Activated naive CD8-positive, alpha-beta T cell treated with anti-CD3 and anti-CD28 coated beads for 36 hours (primary cell): Measurements from ENCODE around the gene KLF4. TPM values are rescaled to one million over a fixed set of nuclear protein-coding genes. Genes with fewer than 3 reads are reported as not detected.
"Not testable (repeated sequence)": the region's sequence is repeated elsewhere in the genome, so short reads cannot be mapped to it uniquely, and the experiment has no call there.

ENCODE experiments used
- DNase-seq: peaks from one replicate; pipeline ENCODE4 v3.0.0; 2021
- H3K27ac Mint-ChIP-seq: one replicate; pipeline ENCODE4 v1.8.0; 2022; ENCODE audit warnings: mild to moderate bottlenecking, moderate library complexity, mixed read lengths
- H3K27me3 Mint-ChIP-seq: one replicate; pipeline ENCODE4 v1.8.0; 2022; ENCODE audit warnings: mild to moderate bottlenecking, mixed read lengths
- H3K36me3 Mint-ChIP-seq: one replicate; pipeline ENCODE4 v1.8.0; 2021; ENCODE audit warnings: mild to moderate bottlenecking, mixed read lengths
- H3K4me1 Mint-ChIP-seq: one replicate; pipeline ENCODE4 v1.8.0; 2021; ENCODE audit warnings: mixed read lengths
- H3K4me3 Mint-ChIP-seq: one replicate; pipeline ENCODE4 v1.8.0; 2022; ENCODE audit warnings: mild to moderate bottlenecking, moderate library complexity, mixed read lengths
- H3K9me3 Mint-ChIP-seq: one replicate; pipeline ENCODE4 v1.8.0; 2022; ENCODE audit warnings: mixed read lengths
- total RNA-seq, 2 experiments: library from RNA; stranded (reverse); gene quantifications; one replicate each; pipeline ENCODE4 v1.2.3, GENCODE V29; 2021

The KLF4 gene
- under 1 TPM; 0.50 to 0.62 TPM for total RNA-seq

DNA sequence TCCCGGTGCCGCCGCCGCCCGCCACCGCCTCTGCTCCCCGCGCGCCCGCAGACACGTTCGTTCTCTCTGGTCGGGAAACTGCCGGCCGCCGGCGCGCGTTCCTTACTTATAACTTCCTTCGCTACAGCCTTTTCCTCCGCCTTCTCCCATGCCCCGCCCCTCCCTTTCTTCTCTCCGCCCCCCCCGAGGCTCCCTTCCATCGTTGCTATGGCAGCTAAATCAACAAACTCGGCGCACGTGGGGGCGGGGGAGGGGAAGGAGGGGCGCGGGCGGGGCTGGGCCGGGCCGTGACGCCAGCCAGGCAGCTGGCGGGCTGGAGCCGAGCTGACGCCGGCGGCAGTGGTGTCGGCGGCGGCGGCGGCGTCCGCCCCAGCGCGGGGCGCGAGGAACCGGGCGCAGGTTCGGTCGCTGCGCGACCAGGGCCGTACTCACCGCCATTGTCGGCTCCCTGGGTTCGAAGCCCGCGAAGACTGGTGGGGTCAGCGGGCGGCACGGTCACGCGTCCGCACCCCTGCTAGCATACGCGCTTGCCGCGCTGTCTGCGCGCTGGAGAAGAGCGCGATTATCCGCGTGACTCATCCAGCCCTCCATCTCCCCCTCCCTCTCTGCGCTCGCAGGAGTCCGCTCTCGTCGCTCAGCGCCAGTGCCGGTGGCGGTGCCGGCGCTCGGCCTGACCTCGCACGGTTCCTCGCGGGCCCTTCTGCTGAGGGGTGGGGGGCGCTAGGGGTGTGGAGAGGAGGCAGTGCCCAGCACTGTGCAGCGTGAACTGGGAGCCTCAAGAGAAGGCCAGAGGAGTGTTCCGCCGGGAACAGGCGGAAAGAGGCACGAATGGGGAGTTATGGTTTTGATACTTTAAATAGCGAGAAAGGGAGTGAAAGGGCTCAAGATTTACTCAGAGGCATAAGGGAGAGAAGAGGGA lies at the start of gene KLF4:
TSS of gene KLF4 (minus strand) at position 83 of the 919 bp plus-strand sequence. CDS start 597 bp downstream, outside the sequence.
- Mint-ChIP-seq H3K36me3 (no peaks in the 10 kb centered on the region), H3K27me3 (peaks cover 76% of the 10 kb centered on the region), H3K27ac (no peak within 1 kb of the TSS), H3K9me3 (no peaks in the 10 kb centered on the region), H3K4me3 (peak within 1 kb of the TSS; percentile 60), H3K4me1 (peaks cover 12% of the 10 kb centered on the region)
- peak; percentile 71 for DNase-seq

DNA sequence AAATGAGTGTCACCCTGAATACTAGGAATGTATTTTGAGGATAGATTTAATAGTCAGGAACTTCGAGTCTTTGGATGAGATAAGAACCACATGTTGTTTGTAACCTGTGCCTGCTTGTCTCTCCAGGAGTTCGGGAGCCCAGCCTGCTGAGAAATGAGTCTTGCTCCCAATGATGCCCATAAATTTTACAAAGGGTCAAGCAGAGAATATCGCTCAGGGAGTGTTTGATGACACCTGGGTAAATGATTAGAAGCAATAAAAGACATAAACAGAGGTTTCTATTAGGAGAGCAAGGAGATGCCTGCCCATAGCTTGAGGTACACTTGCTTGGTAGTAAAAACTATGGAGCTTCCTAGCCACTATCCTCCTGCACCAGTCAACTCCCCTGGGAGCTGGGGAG lies 46.9 kb upstream of the KLF4 start:
- Mint-ChIP-seq H3K4me1 (no peaks in the 10 kb centered on the region), H3K27ac (no peak overlapping the region), H3K27me3 (no peaks in the 10 kb centered on the region), H3K9me3 (no peaks in the 10 kb centered on the region), H3K36me3 (no peaks in the 10 kb centered on the region), H3K4me3 (no peak overlapping the region)
- DNase-seq: no peak

DNA sequence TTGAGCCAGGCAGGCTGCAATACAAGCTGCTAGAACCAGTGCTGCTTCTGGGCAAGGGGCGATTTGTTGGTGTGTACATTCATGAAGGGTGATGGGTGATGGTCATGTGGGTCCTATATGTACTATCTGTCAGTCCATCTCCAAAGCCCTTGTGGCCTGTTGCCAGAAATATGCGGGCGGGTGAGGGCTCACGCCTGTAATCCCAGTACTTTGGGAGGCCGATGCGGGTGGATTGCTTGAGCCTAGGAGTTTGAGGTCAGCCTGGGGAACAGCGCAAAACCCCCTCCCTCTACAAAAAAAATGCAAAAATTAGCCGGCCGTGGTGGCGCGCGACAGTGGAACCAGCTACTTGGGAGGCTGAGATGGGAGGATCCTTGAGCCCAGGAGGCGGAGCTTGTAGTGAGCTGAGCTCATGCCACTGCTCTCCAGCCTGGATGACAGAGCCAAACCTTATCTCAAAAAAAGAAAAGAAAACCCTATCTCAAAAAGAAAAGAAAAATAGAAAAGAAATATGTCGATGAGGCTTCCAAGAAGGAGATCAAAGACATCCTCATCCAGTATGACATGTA lies 45.0 kb upstream of the KLF4 start:
- no peak overlapping the region for H3K4me3 Mint-ChIP-seq
- H3K4me1 Mint-ChIP-seq: no peaks in the 10 kb centered on the region
- H3K9me3 Mint-ChIP-seq: no peaks in the 10 kb centered on the region
- H3K36me3 Mint-ChIP-seq: no peaks in the 10 kb centered on the region
- no peak overlapping the region for H3K27ac Mint-ChIP-seq
- no peak for DNase-seq
- no peaks in the 10 kb centered on the region for H3K27me3 Mint-ChIP-seq

DNA sequence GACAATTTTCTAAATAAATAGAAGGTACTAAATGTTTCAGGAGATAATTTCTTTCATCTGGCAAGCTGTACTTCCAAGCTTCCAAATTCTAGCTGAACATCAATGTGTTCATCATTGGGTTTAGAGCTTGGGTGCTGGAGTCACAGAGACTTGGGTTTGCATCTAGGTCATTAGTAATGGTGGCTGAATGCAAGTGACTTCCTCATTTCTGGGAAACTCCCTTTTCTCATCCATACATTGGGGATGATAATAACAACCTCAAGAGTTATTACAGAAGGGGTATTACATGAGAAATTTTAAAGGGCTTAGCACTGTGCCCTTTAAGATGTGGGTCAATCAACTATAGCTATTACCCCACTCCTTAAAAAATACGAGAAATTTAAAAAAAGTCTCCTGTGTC lies 41.1 kb upstream of the KLF4 start:
- H3K27me3 Mint-ChIP-seq: no peaks in the 10 kb centered on the region
- DNase-seq: no peak
- no peaks in the 10 kb centered on the region for H3K9me3 Mint-ChIP-seq
- no peaks in the 10 kb centered on the region for H3K36me3 Mint-ChIP-seq
- no peak overlapping the region for H3K4me3 Mint-ChIP-seq
- no peaks in the 10 kb centered on the region for H3K4me1 Mint-ChIP-seq
- no peak overlapping the region for H3K27ac Mint-ChIP-seq

DNA sequence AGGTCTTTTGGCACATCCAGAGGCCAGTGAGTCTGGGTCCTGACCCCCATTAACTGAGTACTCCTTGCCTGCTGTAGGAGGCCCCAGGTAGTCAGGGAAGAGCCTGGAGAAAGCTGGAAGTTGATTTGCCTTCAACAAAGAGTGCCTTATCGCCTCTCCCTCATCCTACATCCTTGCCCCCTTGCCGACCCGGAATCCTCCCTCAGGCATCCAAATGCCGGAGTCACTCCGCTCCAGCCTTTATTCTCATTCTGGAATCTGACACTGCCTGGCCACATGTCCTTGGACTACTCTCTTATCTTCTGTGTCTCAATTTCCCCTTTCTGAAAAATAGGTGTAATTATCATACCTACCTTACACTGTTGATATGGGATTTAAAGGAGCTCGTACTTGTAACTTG lies 39.1 kb upstream of the KLF4 start:
- H3K27ac Mint-ChIP-seq: no peak overlapping the region
- no peaks in the 10 kb centered on the region for H3K4me1 Mint-ChIP-seq
- no peaks in the 10 kb centered on the region for H3K36me3 Mint-ChIP-seq
- no peak overlapping the region for H3K4me3 Mint-ChIP-seq
- no peaks in the 10 kb centered on the region for H3K27me3 Mint-ChIP-seq
- DNase-seq: no peak
- H3K9me3 Mint-ChIP-seq: no peaks in the 10 kb centered on the region

DNA sequence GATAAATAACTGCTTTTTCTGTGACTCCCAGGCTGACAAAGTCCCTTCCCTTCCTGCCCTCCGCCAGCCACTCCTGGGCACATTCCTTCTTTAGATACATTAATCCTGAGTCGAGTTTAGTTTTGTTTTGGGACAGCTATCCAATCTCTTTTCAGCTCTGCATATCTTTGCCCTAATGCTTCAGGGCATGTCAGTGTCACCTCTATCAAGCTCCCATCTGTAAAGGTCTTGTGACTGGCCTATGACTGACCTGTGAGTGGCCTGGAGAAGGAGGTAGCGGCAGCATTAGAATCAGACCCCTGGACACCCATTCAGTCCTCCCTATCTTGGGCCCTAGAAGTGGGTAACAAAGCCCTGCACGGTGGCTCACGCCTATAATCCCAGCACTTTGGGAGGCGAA lies 34.0 kb upstream of the KLF4 start:
- Mint-ChIP-seq H3K9me3 (no peaks in the 10 kb centered on the region), H3K4me1 (no peaks in the 10 kb centered on the region), H3K36me3 (no peaks in the 10 kb centered on the region), H3K27me3 (no peaks in the 10 kb centered on the region), H3K4me3 (no peak overlapping the region), H3K27ac (no peak overlapping the region)
- no peak for DNase-seq

DNA sequence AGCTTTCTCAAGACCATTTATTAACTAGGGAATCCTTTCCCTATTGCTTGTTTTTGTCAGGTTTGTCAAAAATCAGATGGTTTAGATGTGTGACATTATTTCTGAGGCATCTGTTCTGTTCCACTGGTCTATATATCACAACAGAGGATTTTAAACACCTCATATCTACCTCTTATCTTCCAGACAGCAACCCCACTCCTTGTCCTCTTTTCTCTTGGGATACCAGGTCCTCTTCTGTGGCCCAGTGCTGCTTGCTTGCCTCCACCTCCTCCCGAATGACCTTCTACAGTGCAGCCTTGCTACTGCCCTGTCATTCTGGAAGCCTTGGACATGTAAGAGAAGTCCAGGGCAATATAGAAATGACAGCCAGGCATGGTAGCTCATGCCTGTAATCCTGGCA lies 30.6 kb upstream of the KLF4 start:
- Mint-ChIP-seq H3K27ac (no peak overlapping the region), H3K36me3 (no peaks in the 10 kb centered on the region), H3K4me1 (no peaks in the 10 kb centered on the region), H3K9me3 (no peaks in the 10 kb centered on the region), H3K4me3 (no peak overlapping the region), H3K27me3 (peaks cover 5% of the 10 kb centered on the region)
- DNase-seq: no peak

DNA sequence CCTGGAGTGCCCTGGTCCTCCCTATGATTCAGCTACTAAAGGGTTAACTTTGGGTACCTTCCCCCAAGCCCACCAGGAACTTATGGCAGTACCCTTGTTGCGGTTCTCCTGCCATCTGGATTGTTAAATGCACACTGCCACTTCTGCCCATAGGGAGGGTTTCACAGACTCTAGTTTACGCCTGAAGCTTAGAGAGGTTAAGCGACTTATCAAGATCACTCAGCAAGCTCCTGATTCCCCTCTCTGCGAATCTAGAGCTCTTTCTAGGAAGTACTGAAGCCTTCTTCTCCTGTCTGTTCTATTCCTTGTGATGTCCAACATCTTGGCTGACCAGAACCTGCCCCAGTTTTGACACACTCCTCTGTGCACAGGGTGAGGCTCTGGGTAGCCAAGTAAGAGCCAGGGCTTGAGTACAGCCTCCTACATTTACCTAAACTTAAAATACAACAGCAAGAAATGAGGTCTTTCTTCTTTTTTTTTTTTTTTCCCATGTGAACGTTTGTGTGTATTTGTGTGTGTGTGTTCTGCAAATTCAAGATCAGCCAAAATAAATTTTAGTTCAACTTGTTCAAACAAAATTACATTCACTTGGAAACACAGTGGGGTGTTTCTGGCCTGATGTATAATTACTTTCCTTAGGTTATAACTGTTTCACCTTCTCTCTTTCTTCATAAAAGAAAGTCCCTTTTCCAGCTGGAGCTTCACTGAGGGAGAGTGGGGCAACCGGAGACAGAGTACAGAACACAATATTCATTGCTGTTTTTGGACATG lies 28.7 kb upstream of the KLF4 start:
- H3K9me3 Mint-ChIP-seq: no peaks in the 10 kb centered on the region
- no peaks in the 10 kb centered on the region for H3K36me3 Mint-ChIP-seq
- no peaks in the 10 kb centered on the region for H3K4me1 Mint-ChIP-seq
- H3K27me3 Mint-ChIP-seq: peaks cover 5% of the 10 kb centered on the region
- DNase-seq: no peak
- H3K4me3 Mint-ChIP-seq: no peak overlapping the region
- no peak overlapping the region for H3K27ac Mint-ChIP-seq

DNA sequence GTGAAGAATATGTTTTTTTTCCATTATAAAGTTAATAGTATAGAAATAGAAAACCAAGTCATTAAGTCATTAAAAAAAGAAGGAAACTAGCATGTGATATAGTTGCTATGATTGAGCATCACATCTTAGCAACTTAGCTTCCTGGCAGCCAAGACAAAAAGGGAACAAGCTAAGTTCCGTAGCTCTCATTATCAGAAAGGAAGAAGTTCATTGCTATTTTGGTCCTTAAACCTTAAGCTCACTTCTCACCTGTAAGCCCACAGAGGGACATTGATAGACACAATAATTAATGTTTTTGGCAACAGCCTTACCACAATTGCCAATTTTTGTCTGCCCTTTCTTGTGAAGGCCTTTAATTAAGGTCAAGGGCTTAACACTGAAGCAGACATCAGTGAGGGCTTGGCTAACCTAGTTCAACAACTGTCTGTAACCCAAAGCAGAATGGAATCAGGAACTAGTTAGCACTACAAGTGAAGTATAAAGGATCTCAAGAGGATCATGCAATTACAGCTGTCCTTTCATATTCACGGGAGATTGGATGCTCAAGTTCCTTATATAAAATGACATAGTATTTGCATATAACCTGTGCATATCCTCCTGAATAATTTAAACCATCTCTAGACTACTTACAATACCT lies 24.0 kb upstream of the KLF4 start:
- Mint-ChIP-seq H3K27ac (no peak overlapping the region), H3K36me3 (no peaks in the 10 kb centered on the region), H3K27me3 (peaks cover 5% of the 10 kb centered on the region), H3K4me1 (no peaks in the 10 kb centered on the region), H3K4me3 (no peak overlapping the region), H3K9me3 (no peaks in the 10 kb centered on the region)
- no peak for DNase-seq

DNA sequence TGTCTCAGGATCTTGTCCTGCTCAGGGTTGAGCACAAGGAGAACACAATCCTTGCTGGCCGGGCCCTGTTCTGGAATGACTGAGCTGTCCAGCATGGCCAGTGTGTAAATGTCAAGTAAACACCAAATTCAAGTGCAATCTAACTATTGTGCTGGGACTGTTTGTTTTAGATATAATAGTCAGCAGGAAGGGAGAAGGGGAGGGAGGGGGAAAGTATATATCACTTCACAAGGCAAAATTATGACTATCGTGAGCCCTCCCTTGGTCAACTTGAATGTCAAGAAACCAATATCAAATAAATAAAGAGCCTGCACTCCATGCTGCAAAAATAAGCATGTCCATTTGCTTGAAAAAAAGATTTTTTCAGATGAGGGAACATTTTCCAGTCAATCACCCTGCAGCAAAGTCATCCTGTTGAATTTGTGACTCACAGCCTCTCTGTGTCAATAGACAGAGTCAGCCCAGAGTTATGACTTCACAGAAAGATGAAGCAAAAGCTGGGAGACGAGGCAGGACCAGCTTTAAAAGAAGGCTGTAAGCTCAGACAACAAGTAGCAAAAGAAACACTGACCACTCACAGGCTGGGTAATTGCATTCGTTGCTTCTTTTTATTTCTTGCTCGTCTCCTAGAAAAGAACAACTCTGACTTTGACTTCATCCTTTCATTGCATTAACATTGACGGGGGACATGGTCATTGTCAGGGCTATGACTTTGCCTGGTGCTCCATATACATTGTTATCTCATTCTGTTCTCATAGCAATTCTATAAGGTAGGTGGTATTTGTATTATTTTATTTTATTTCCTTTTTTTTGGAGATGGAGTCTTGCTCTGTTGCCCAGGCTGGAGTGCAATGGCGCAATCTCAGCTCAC lies 15.3 kb upstream of the KLF4 start:
- H3K9me3 Mint-ChIP-seq: no peaks in the 10 kb centered on the region
- DNase-seq: no peak
- no peak overlapping the region for H3K4me3 Mint-ChIP-seq
- H3K27me3 Mint-ChIP-seq: peaks cover 6% of the 10 kb centered on the region
- H3K27ac Mint-ChIP-seq: no peak overlapping the region
- no peaks in the 10 kb centered on the region for H3K4me1 Mint-ChIP-seq
- H3K36me3 Mint-ChIP-seq: no peaks in the 10 kb centered on the region

DNA sequence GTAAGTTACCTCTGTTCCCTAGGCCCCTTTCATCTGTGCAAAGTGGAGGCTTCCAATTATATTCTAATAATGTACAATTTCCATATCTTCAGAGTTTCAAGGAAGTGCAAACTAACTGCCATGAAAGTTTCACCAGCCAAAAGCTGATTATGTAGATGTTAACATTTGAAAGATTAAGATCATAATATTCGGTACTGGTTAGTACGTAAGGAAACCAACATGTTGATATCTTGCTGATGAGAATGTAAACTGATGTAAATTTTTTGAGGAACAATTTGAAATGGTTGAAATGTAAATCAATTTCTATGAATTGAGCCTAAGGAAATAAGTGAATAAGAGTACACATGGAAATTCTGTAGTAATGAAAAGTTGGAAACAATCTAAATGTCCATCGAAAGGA lies 12.9 kb upstream of the KLF4 start:
- no peak overlapping the region for H3K4me3 Mint-ChIP-seq
- no peaks in the 10 kb centered on the region for H3K9me3 Mint-ChIP-seq
- H3K36me3 Mint-ChIP-seq: no peaks in the 10 kb centered on the region
- no peak for DNase-seq
- H3K27me3 Mint-ChIP-seq: peaks cover 6% of the 10 kb centered on the region
- H3K4me1 Mint-ChIP-seq: no peaks in the 10 kb centered on the region
- no peak overlapping the region for H3K27ac Mint-ChIP-seq

DNA sequence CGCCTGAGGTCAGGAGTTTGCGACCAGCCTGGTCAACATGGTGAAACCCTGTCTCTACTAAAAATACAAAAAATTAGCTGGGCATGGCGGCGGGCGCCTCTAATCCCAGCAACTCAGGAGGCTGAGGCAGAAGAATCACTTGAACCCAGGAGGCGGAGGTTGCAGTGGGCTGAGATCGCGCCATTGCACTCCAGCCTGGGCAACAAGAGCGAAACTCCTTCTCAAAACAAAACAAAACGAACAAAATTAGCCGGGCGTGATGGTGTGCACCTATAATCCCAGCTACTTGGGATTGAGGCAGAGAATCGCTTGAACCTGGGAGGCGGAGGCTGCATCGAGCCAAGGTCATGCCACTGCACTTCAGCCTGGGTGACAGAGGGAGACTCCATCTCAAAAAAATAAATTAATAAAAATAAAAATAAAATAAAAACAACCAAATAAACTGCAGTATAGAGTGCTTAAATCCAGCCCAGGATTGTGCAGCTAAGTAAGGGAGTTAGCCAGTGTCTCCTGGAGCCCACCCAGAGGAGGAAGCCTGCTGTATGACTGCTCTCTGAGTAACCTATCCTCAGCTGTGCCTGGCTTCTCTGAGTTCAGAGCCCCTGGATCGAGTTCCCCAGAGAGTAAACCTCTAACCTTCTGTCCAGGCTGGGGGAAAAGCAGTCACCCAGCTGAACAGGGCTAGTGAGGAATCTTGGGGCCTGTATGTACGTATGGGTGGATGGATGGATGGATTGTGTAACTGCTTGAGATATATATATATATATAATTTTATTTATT lies 11.0 kb upstream of the KLF4 start:
- not testable (repeated sequence) for H3K4me1 Mint-ChIP-seq, H3K27ac Mint-ChIP-seq, H3K36me3 Mint-ChIP-seq, H3K9me3 Mint-ChIP-seq, DNase-seq, H3K4me3 Mint-ChIP-seq, H3K27me3 Mint-ChIP-seq

DNA sequence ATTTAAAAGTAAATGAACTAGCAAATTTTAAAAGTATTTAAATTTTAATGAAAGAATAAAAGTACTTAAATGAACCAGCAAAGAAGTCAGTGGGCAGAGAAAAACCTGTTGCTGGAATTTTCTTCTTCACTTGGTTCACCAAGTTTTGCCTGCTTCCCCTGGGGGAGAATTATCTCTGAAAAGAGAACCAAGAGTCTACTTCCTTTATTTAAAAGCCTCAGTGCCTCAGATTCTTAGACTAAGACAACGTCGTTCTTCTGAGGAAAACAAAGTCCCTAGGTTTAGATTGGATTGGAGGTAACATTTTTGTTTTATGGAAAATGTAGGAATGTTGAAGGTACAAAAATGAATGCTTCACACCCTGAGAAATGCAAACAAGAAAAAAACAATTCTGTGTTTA lies 7.4 kb upstream of the KLF4 start:
- no peak for DNase-seq
- H3K4me1 Mint-ChIP-seq: no peaks in the 10 kb centered on the region
- peaks cover 24% of the 10 kb centered on the region for H3K27me3 Mint-ChIP-seq
- no peaks in the 10 kb centered on the region for H3K9me3 Mint-ChIP-seq
- H3K4me3 Mint-ChIP-seq: no peak overlapping the region
- no peak overlapping the region for H3K27ac Mint-ChIP-seq
- H3K36me3 Mint-ChIP-seq: no peaks in the 10 kb centered on the region
